K562 (cell line): ENCODE measurements around the gene NPFFR1. TPM values are rescaled to one million over a fixed set of nuclear protein-coding genes. Genes with fewer than 3 reads are reported as not detected.

Experiments used
- CHD7 ChIP-seq: fragments of 200-600 bp; sonication (generic); IDR thresholded peaks from one replicate; pipeline ENCODE4 v1.6.1; 2012; ENCODE audit warnings: mild to moderate bottlenecking, low read depth, low read length, inconsistent platforms
- HSF4 ChIP-seq: fragments of 250-450 bp; sonication (Bioruptor Pico); IDR thresholded peaks from 2 replicates; pipeline ENCODE4 v2.1.2; 2022; ENCODE audit warnings: mild to moderate bottlenecking, moderate library complexity, borderline replicate concordance
- MCM7 ChIP-seq, 2 experiments: fragments of 450-650 bp; IDR thresholded peaks; 2 replicates each; pipeline ENCODE4 v1.6.1; 2016 to 2018
- MITF ChIP-seq: IDR thresholded peaks from 2 replicates; pipeline ENCODE4 v1.6.1; 2014; ENCODE audit warnings: antibody characterized with exemption
- NCOR1 ChIP-seq: fragments of 450-650 bp; IDR thresholded peaks from 2 replicates; pipeline ENCODE4 v1.6.1; 2016; ENCODE audit warnings: mild to moderate bottlenecking, moderate library complexity
- NR1H2 ChIP-seq: sonication (generic); formaldehyde crosslinking; IDR thresholded peaks from 2 replicates; pipeline ENCODE4 v1.4.0; 2020; ENCODE audit warnings: mild to moderate bottlenecking, missing genetic modification reagents
- PHF20 ChIP-seq: fragments of 450-650 bp; IDR thresholded peaks from 2 replicates; pipeline ENCODE4 v1.6.1; 2018; ENCODE audit not compliant: partially characterized antibody
- PRDM10 ChIP-seq: fragments of 450-650 bp; IDR thresholded peaks from 2 replicates; pipeline ENCODE4 v1.6.1; 2018; ENCODE audit not compliant: partially characterized antibody
- TOE1 ChIP-seq, 2 experiments: fragments of 450-650 bp in 1 of 2; sonication (generic) in 1 of 2; formaldehyde crosslinking in 1 of 2; IDR thresholded peaks; 2 replicates each; pipeline versions ENCODE4 v1.7.1 to v1.8.0; 2016 to 2022; ENCODE audit warnings: borderline replicate concordance in 2 of 2, mild to moderate bottlenecking in 2 of 2, antibody characterized with exemption in 1 of 2, inconsistent platforms in 1 of 2, low read depth in 1 of 2, missing genetic modification reagents in 1 of 2, moderate library complexity in 1 of 2
- ZNF740 ChIP-seq, 3 experiments: fragments of 200-800 bp in 1 of 3; sonication (Bioruptor generic) in 1 of 3; sonication (generic) in 1 of 3; formaldehyde crosslinking in 1 of 3; IDR thresholded peaks; 2 replicates each; pipeline versions ENCODE4 v1.6.1 to v1.8.0; 2016 to 2022; ENCODE audit warnings: mild to moderate bottlenecking in 2 of 3, missing compliant biosample characterization in 2 of 3, missing genetic modification characterization in 2 of 3, missing genetic modification reagents in 1 of 3
- polyA plus RNA-seq, 8 experiments: library from polyadenylated mRNA; depleted of rRNA in 4 of 8; stranded (reverse) in 5 of 8; unstranded in 3 of 8; fragments of >200 nt; fragmentation: Nextera tagmentation in 2 of 8; fragmentation: Illumina TruSeq in 1 of 8; extraction: Ambion mirVana in 2 of 8; extraction: Trizol in 1 of 8; gene quantifications; 2 replicates each; pipeline versions ENCODE4 v1.2.1 to v1.2.3, GENCODE V29; 2011 to 2014; ENCODE audit warnings: inconsistent platforms in 1 of 8, missing spikeins in 1 of 8
- total RNA-seq, 7 experiments: library from RNA; depleted of rRNA in 6 of 7; stranded (reverse); fragments of >200 nt in 6 of 7; fragmentation: Illumina TruSeq in 2 of 7; extraction: Trizol in 2 of 7; gene quantifications; 2 replicates each; pipeline versions ENCODE4 v1.2.1 to v1.2.3, GENCODE V29; 2011 to 2021; ENCODE audit warnings: low replicate concordance in 1 of 7

The NPFFR1 gene
- total and polyA plus RNA-seq, 9 of the 15 experiments (the other 6 are each of a cell fraction or from before 2014, with no cell fraction given), result under 0.01 TPM; not detected in 8

GRCh38 chr10:70232859-70233108, 51.0 kb downstream of the NPFFR1 start (continued):
- TF ChIP-seq CHD7, result no peak
- no peak for TF ChIP-seq MITF
- TF ChIP-seq PHF20, result no peak
- no peak for TF ChIP-seq NCOR1
- no peak for TF ChIP-seq HSF4 (CRISPR knock-in tag)
- TF ChIP-seq MCM7 (IDR thresholded peaks at IDR 0.05), result no peak
- TF ChIP-seq TOE1 (IDR thresholded peaks at IDR 0.05; ENCODE audit: borderline replicate concordance), result 0 out of 2 replicates have a peak, but pooled peaks have one; percentile 6
- peak; percentile 6; the same call in 1 of the 2 replicates for TF ChIP-seq TOE1 (CRISPR knock-in tag; IDR thresholded peaks at IDR 0.05; ENCODE audit: borderline replicate concordance, low read depth)
- TF ChIP-seq NR1H2 (CRISPR knock-in tag), result no peak
- TF ChIP-seq ZNF740 (CRISPR knock-in tag; IDR thresholded peaks at IDR 0.05), result no peak
- peak in 1 of 2 experiments; percentile 65; a peak in 1 of 4 replicates for TF ChIP-seq ZNF740 (tag; IDR thresholded peaks at IDR 0.05)
- no peak for TF ChIP-seq PRDM10
